ENCODE data around the gene GATAD2B.

The GATAD2B gene

DNA sequence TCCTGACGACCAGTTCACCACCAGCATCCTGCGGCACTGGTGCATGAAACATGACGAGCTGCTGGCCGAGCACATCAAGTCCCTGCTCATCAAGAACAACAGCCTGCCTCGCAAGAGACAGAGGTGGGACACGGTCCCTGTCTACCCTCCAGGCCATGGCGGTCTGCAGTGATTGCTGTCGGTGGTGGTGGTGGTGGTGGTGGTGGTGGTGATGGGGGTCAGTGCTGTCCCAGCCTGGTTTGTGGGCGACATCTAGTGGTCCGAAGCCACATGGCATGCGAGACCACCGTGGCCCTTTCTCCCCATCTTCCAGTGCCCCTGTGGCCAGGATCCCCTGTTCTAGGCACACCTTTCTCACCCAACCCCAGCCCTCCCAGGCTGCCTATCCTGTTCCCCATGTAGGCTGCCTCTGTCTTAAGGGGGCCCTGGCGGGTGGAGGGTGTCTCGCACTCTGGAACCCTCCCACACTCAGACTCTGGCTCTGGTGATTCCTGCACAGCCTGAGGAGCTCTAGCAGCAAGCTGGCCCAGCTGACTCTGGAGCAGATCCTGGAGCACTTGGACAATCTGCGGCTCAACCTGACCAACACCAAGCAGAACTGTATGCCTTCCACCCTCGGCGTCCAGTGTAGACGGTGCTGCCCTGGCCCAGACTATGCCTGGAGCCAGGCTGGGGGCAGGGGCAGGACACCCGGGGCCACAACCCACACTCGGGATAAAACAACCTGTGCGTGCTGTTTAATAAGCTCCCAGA, 150.8 kb downstream of the GATAD2B start:
- Histone ChIP-seq H3K4me1 (ENCODE audit: control insufficient read depth, low read depth, low read length) (peaks cover 4% of the 10 kb centered on the region), H3K27ac (ENCODE audit: low read depth, low read length) (no peak overlapping the region), H4K5ac (ENCODE audit: low read length) (no peak overlapping the region), H3K36me3 (ENCODE audit: control insufficient read depth, insufficient read depth, low read length) (peaks cover 19% of the 10 kb centered on the region), H2BK15ac (replicated peaks; ENCODE audit: low read depth) (no peak overlapping the region), H3K79me2 (ENCODE audit: control insufficient read depth, insufficient read depth, low read length) (no peaks in the 10 kb centered on the region), H3K4ac (ENCODE audit: low read depth, low read length) (no peak overlapping the region), H3K79me1 (ENCODE audit: low read length) (peaks cover 5% of the 10 kb centered on the region), H3K4me2 (ENCODE audit: low read length) (no peak overlapping the region), H3K56ac (ENCODE audit: low read length) (peak overlapping the region; percentile 67), H3K4me3 (ENCODE audit: low read length) (no peak overlapping the region), H3K23ac (ENCODE audit: low read length) (no peak overlapping the region), H3K9ac (ENCODE audit: low read length) (no peak overlapping the region), H2BK5ac (ENCODE audit: low read length) (no peak overlapping the region), H3K18ac (ENCODE audit: low read length) (no peak overlapping the region), H2AK5ac (ENCODE audit: low read length) (no peak overlapping the region), H2BK120ac (ENCODE audit: low read depth, low read length) (no peak overlapping the region), H3K27me3 (ENCODE audit: insufficient read depth, low read length, poor library complexity) (no peaks in the 10 kb centered on the region), H4K8ac (ENCODE audit: low read depth, low read length) (no peak overlapping the region)
- DNase-seq: peak; percentile 45
- no CpG with 5 or more reads among the region's 21 CpGs for WGBS (ENCODE audit: extremely low coverage, insufficient coverage, low lambda C conversion rate)

DNA sequence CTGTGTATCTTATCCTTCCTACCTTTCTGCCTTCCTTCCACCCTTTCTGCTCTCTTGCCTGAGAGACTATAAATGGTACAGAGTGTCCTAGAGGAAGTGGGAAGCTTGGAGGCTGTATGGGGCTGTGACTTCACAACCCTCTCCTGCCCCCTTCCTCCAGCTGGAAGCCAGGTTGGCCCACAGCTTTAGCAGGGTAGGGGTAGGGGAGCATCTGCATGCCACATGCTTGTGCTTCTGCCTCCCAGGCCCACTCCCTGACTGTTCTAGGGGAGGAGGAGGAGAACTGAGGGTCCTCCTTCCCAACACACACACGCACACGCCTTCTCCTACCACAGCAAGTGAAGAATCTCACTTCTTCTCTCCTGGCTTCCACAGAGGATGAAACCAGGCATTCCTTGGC, 151.5 kb downstream of the GATAD2B start:
- H3K18ac ChIP-seq (ENCODE audit: low read length): no peak overlapping the region
- H2BK15ac ChIP-seq (replicated peaks; ENCODE audit: low read depth): no peak overlapping the region
- no peak overlapping the region for H2BK120ac ChIP-seq (ENCODE audit: low read depth, low read length)
- H3K4me3 ChIP-seq (ENCODE audit: low read length): no peak overlapping the region
- no peak overlapping the region for H2BK5ac ChIP-seq (ENCODE audit: low read length)
- H3K23ac ChIP-seq (ENCODE audit: low read length): no peak overlapping the region
- no peaks in the 10 kb centered on the region for H3K27me3 ChIP-seq (ENCODE audit: insufficient read depth, low read length, poor library complexity)
- no peak for DNase-seq
- no peak overlapping the region for H3K56ac ChIP-seq (ENCODE audit: low read length)
- no peak overlapping the region for H3K4me2 ChIP-seq (ENCODE audit: low read length)
- no peaks in the 10 kb centered on the region for H3K79me2 ChIP-seq (ENCODE audit: control insufficient read depth, insufficient read depth, low read length)
- WGBS (ENCODE audit: extremely low coverage, insufficient coverage, low lambda C conversion rate): no CpG with 5 or more reads among the region's 2 CpGs
- H4K8ac ChIP-seq (ENCODE audit: low read depth, low read length): no peak overlapping the region
- H3K9ac ChIP-seq (ENCODE audit: low read length): no peak overlapping the region
- H3K4me1 ChIP-seq (ENCODE audit: control insufficient read depth, low read depth, low read length): no peaks in the 10 kb centered on the region
- no peak overlapping the region for H3K4ac ChIP-seq (ENCODE audit: low read depth, low read length)
- no peaks in the 10 kb centered on the region for H3K79me1 ChIP-seq (ENCODE audit: low read length)
- H4K5ac ChIP-seq (ENCODE audit: low read length): no peak overlapping the region
- no peak overlapping the region for H3K27ac ChIP-seq (ENCODE audit: low read depth, low read length)
- H3K36me3 ChIP-seq (ENCODE audit: control insufficient read depth, insufficient read depth, low read length): peaks cover 19% of the 10 kb centered on the region
- no peak overlapping the region for H2AK5ac ChIP-seq (ENCODE audit: low read length)

DNA sequence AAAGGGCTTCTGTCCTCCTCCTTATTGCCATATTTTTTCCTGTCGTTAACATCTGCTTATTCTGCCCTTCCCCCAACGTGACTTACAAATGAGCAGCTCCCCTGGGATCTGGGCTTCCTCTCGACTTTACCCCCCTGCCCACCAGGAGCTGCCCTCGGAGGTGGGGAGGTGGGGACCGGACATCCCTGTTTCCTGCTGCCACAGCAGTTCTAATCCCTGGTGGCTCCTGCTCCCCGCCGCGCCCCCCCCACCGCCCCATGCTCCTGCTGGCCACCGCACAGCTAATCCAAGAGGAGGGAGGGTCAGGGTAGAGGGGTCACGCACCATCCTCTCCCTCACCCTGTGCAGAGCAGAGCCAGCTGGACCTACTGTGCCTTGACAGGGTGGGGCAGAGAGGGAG, 152.0 kb downstream of the GATAD2B start:
- Histone ChIP-seq H3K18ac (ENCODE audit: low read length) (no peak overlapping the region), H2BK15ac (replicated peaks; ENCODE audit: low read depth) (no peak overlapping the region), H4K5ac (ENCODE audit: low read length) (no peak overlapping the region), H3K27ac (ENCODE audit: low read depth, low read length) (no peak overlapping the region), H3K4me1 (ENCODE audit: control insufficient read depth, low read depth, low read length) (no peaks in the 10 kb centered on the region), H4K8ac (ENCODE audit: low read depth, low read length) (no peak overlapping the region), H3K79me2 (ENCODE audit: control insufficient read depth, insufficient read depth, low read length) (no peaks in the 10 kb centered on the region), H3K4ac (ENCODE audit: low read depth, low read length) (no peak overlapping the region), H2AK5ac (ENCODE audit: low read length) (no peak overlapping the region), H3K4me3 (ENCODE audit: low read length) (no peak overlapping the region), H3K4me2 (ENCODE audit: low read length) (no peak overlapping the region), H3K79me1 (ENCODE audit: low read length) (no peaks in the 10 kb centered on the region), H2BK120ac (ENCODE audit: low read depth, low read length) (no peak overlapping the region), H3K56ac (ENCODE audit: low read length) (no peak overlapping the region), H3K23ac (ENCODE audit: low read length) (no peak overlapping the region), H3K9ac (ENCODE audit: low read length) (no peak overlapping the region), H3K36me3 (ENCODE audit: control insufficient read depth, insufficient read depth, low read length) (peaks cover 19% of the 10 kb centered on the region), H3K27me3 (ENCODE audit: insufficient read depth, low read length, poor library complexity) (no peaks in the 10 kb centered on the region), H2BK5ac (ENCODE audit: low read length) (no peak overlapping the region)
- WGBS (ENCODE audit: extremely low coverage, insufficient coverage, low lambda C conversion rate): no CpG with 5 or more reads among the region's 11 CpGs
- DNase-seq: no peak

DNA sequence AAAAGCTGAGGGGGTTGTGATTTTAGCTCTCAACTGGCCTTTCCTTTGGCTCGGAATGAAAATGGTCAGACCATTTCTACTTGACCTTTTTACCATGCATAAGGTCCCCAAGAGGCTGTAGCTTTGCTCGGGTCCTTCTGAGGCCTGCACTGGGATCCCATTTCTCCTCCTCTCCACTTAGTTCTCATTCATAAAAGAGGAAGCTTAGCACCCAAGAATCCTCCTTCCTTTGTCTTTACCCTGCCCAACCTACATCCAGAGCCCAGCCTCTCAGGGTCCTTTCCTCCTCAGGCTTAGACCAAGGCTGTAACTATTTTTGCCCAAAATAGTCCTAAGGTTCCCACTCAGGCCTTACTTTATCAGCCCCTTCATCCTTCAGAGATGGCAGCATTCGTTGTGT, 153.6 kb downstream of the GATAD2B start:
- H3K23ac ChIP-seq (ENCODE audit: low read length): no peak overlapping the region
- H2BK120ac ChIP-seq (ENCODE audit: low read depth, low read length): no peak overlapping the region
- H3K79me2 ChIP-seq (ENCODE audit: control insufficient read depth, insufficient read depth, low read length): no peaks in the 10 kb centered on the region
- H4K5ac ChIP-seq (ENCODE audit: low read length): no peak overlapping the region
- H3K56ac ChIP-seq (ENCODE audit: low read length): no peak overlapping the region
- H2BK5ac ChIP-seq (ENCODE audit: low read length): no peak overlapping the region
- H2BK15ac ChIP-seq (replicated peaks; ENCODE audit: low read depth): no peak overlapping the region
- no peaks in the 10 kb centered on the region for H3K4me1 ChIP-seq (ENCODE audit: control insufficient read depth, low read depth, low read length)
- H3K27me3 ChIP-seq (ENCODE audit: insufficient read depth, low read length, poor library complexity): no peaks in the 10 kb centered on the region
- DNase-seq: no peak
- no peak overlapping the region for H3K27ac ChIP-seq (ENCODE audit: low read depth, low read length)
- WGBS (ENCODE audit: extremely low coverage, insufficient coverage, low lambda C conversion rate): no CpG with 5 or more reads among the region's 3 CpGs
- H2AK5ac ChIP-seq (ENCODE audit: low read length): no peak overlapping the region
- no peaks in the 10 kb centered on the region for H3K79me1 ChIP-seq (ENCODE audit: low read length)
- H3K4me3 ChIP-seq (ENCODE audit: low read length): no peak overlapping the region
- H3K36me3 ChIP-seq (ENCODE audit: control insufficient read depth, insufficient read depth, low read length): peaks cover 26% of the 10 kb centered on the region
- no peak overlapping the region for H3K9ac ChIP-seq (ENCODE audit: low read length)
- H4K8ac ChIP-seq (ENCODE audit: low read depth, low read length): no peak overlapping the region
- no peak overlapping the region for H3K4me2 ChIP-seq (ENCODE audit: low read length)
- no peak overlapping the region for H3K18ac ChIP-seq (ENCODE audit: low read length)
- no peak overlapping the region for H3K4ac ChIP-seq (ENCODE audit: low read depth, low read length)

DNA sequence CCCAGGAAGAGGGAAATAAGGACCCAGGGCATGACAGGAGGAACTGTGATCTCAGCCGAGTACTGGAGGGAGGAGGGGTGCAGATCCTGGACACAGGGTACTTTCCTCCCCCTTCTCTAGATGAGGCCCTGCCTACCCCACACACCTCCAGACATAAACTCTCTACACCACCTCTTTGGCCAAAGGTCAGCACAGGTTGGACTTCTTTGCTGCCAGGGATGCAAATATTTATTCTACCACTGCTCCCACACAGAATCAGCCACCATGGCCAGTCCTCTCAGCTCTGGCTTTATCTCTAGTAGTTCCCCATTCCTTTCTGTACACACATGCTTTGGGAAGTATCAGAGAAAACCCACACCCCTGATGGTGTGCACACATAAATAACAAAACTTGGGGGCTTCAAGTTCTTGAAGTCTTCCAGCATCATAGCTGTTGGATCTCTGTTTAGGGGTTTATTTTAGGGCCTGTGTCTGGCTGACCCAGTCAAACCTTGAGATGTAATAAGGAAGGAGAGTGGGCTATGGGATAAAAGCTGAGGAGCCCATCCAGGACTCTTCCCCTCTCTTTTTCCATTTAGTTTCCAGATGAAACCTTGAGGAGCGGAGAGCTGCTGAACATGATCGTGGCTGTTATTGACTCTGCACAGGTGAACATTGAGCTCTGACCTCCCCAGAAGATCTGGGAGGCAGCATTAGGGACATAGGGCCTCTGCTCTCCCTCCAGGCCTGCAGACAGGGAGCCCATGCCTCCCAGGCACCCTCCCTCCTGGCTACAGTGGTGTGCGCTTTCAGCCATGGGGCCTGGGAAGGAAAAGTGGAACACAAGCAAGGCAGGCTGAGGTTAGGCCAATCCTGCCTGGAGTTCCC, 154.2 kb downstream of the GATAD2B start:
- no peaks in the 10 kb centered on the region for H3K4me1 ChIP-seq (ENCODE audit: control insufficient read depth, low read depth, low read length)

More for the DNA sequence above, 154.2 kb downstream of the GATAD2B start:
- no peak overlapping the region for H2BK120ac ChIP-seq (ENCODE audit: low read depth, low read length)
- H3K18ac ChIP-seq (ENCODE audit: low read length): no peak overlapping the region
- no peak overlapping the region for H3K4ac ChIP-seq (ENCODE audit: low read depth, low read length)
- H3K4me2 ChIP-seq (ENCODE audit: low read length): no peak overlapping the region
- no peak overlapping the region for H2BK5ac ChIP-seq (ENCODE audit: low read length)
- H2AK5ac ChIP-seq (ENCODE audit: low read length): no peak overlapping the region
- H3K27me3 ChIP-seq (ENCODE audit: insufficient read depth, low read length, poor library complexity): no peaks in the 10 kb centered on the region
- H3K23ac ChIP-seq (ENCODE audit: low read length): no peak overlapping the region
- DNase-seq: no peak
- no peak overlapping the region for H3K9ac ChIP-seq (ENCODE audit: low read length)
- no peak overlapping the region for H3K27ac ChIP-seq (ENCODE audit: low read depth, low read length)
- no peak overlapping the region for H3K56ac ChIP-seq (ENCODE audit: low read length)
- no peak overlapping the region for H4K8ac ChIP-seq (ENCODE audit: low read depth, low read length)
- no peak overlapping the region for H3K4me3 ChIP-seq (ENCODE audit: low read length)
- no peaks in the 10 kb centered on the region for H3K79me1 ChIP-seq (ENCODE audit: low read length)
- H4K5ac ChIP-seq (ENCODE audit: low read length): no peak overlapping the region
- no CpG with 5 or more reads among the region's 4 CpGs for WGBS (ENCODE audit: extremely low coverage, insufficient coverage, low lambda C conversion rate)
- H2BK15ac ChIP-seq (replicated peaks; ENCODE audit: low read depth): no peak overlapping the region
- H3K36me3 ChIP-seq (ENCODE audit: control insufficient read depth, insufficient read depth, low read length): peaks cover 28% of the 10 kb centered on the region
- H3K79me2 ChIP-seq (ENCODE audit: control insufficient read depth, insufficient read depth, low read length): no peaks in the 10 kb centered on the region

Measured in mesendoderm (in vitro differentiated cells).